ENCODE data around the gene TSPAN32.

GRCh38 chr11:2308713-2309112 is 6.9 kb downstream of the TSPAN32 start:
- TF ChIP-seq CTCF (IDR thresholded peaks at IDR 0.05), result no peak
- no peak for TF ChIP-seq POLR2A (IDR thresholded peaks at IDR 0.05; ENCODE audit: low read length)
- TF ChIP-seq MYC (IDR thresholded peaks at IDR 0.05; ENCODE audit: borderline replicate concordance, low read length), result no peak
- TF ChIP-seq USF2 (IDR thresholded peaks at IDR 0.05), result no peak
- no peak for TF ChIP-seq RFX5 (IDR thresholded peaks at IDR 0.05)
- TF ChIP-seq CBX2 (IDR thresholded peaks at IDR 0.05; ENCODE audit: borderline replicate concordance, low read depth), result no peak
- TF ChIP-seq SMC3 (IDR thresholded peaks at IDR 0.05), result no peak

All from A549 (cell line).